OCI-LY3 (cell line): Measurements from ENCODE around the gene CACFD1.

ENCODE experiments used
- H2AFZ ChIP-seq: fragments of 200-600, 300-600 bp; shearing (Covaris generic); 2 replicates; pipeline ENCODE4 v1.6.0; 2014; ENCODE audit warnings: antibody characterized with exemption, low read depth, low read length
- H3K27ac ChIP-seq: fragments of 200-600, 300-600 bp; sonication (generic); 2 replicates; pipeline ENCODE4 v1.5.1; 2014; ENCODE audit warnings: mild to moderate bottlenecking, low read length, moderate library complexity, mixed read lengths
- H3K27me3 ChIP-seq: fragments of 200-600, 300-600 bp; sonication (generic); 2 replicates; pipeline ENCODE4 v1.6.1; 2014; ENCODE audit warnings: low read depth, low read length, mixed read lengths
- H3K36me3 ChIP-seq: fragments of 200-600, 300-600 bp; sonication (generic); replicated peaks from 2 replicates; pipeline ENCODE3; 2014; ENCODE audit warnings: low read depth, low read length, mixed read lengths
- H3K4me1 ChIP-seq: fragments of 300-600, 200-600 bp; sonication (generic); 2 replicates; pipeline ENCODE4 v1.6.1; 2014; ENCODE audit warnings: low read length, mixed read lengths
- H3K4me2 ChIP-seq: fragments of 200-600, 300-600 bp; sonication (generic); 2 replicates; pipeline ENCODE4 v1.6.1; 2014; ENCODE audit warnings: low read length, mixed read lengths
- H3K4me3 ChIP-seq: fragments of 300-600, 200-600 bp; sonication (generic); 2 replicates; pipeline ENCODE4 v1.5.1; 2014; ENCODE audit warnings: antibody characterized with exemption, mild to moderate bottlenecking, low read length, moderate library complexity
- H3K79me2 ChIP-seq: fragments of 300-600, 200-600 bp; shearing (Covaris generic); 2 replicates; pipeline ENCODE4 v1.6.1; 2014; ENCODE audit warnings: mild to moderate bottlenecking, low read length, mixed read lengths
- H3K9ac ChIP-seq: fragments of 300-600, 200-600 bp; shearing (Covaris generic); 2 replicates; pipeline ENCODE4 v1.6.0; 2014; ENCODE audit warnings: mild to moderate bottlenecking, low read length, moderate library complexity
- H3K9me3 ChIP-seq: fragments of 200-600, 300-600 bp; shearing (Covaris generic); 2 replicates; pipeline ENCODE4 v1.6.1; 2014; ENCODE audit warnings: low read length, mixed read lengths; ENCODE audit not compliant: insufficient read depth
- H4K20me1 ChIP-seq: fragments of 200-600, 300-600 bp; sonication (generic); 2 replicates; pipeline ENCODE4 v1.6.1; 2016; ENCODE audit warnings: low read length, mixed read lengths; ENCODE audit not compliant: insufficient read depth
- EZH2phosphoT487 ChIP-seq: fragments of 200-600 bp; shearing (Covaris generic); IDR thresholded peaks from 2 replicates; pipeline ENCODE4 v1.6.1; 2018; ENCODE audit warnings: antibody characterized with exemption, mixed run types, low read depth
- TF ChIP-seq, protein P1 (sequence below): fragments of 200-600, 300-600 bp; sonication (generic); IDR thresholded peaks from 2 replicates; pipeline ENCODE4 v1.5.1; 2014; ENCODE audit warnings: antibody characterized with exemption, low read length, low read depth

CACFD1 gene

DNA sequence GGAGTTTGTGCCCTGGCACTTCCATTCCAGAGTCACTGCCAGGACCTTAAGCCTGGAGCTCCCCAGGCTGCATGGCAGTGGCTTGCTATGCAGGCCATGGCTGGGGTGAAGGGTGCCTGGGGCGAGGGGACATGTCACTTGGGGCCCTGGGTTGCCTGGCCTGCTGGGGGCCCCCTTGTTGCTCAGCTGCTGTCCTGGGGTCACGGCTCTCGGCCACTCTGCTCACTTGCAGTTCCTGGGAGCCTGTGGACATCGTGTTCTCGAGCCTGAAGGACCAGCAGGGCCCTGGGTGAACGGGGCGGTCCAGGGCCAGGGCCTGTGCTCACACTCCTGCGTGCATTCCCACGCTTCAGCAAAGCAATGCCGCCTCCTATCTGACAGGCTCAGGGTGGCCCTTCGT, 33.6 kb downstream of the CACFD1 start:
- no peaks in the 10 kb centered on the region for H3K79me2 ChIP-seq
- no peaks in the 10 kb centered on the region for H4K20me1 ChIP-seq
- H3K27ac ChIP-seq: no peak overlapping the region
- H3K9ac ChIP-seq: no peak overlapping the region
- TF ChIP-seq, protein P1, sequence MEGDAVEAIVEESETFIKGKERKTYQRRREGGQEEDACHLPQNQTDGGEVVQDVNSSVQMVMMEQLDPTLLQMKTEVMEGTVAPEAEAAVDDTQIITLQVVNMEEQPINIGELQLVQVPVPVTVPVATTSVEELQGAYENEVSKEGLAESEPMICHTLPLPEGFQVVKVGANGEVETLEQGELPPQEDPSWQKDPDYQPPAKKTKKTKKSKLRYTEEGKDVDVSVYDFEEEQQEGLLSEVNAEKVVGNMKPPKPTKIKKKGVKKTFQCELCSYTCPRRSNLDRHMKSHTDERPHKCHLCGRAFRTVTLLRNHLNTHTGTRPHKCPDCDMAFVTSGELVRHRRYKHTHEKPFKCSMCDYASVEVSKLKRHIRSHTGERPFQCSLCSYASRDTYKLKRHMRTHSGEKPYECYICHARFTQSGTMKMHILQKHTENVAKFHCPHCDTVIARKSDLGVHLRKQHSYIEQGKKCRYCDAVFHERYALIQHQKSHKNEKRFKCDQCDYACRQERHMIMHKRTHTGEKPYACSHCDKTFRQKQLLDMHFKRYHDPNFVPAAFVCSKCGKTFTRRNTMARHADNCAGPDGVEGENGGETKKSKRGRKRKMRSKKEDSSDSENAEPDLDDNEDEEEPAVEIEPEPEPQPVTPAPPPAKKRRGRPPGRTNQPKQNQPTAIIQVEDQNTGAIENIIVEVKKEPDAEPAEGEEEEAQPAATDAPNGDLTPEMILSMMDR: no peak
- TF ChIP-seq EZH2phosphoT487: no peak
- no peak overlapping the region for H3K4me3 ChIP-seq
- H3K9me3 ChIP-seq: no peaks in the 10 kb centered on the region
- H3K36me3 ChIP-seq: no peaks in the 10 kb centered on the region
- peaks cover 13% of the 10 kb centered on the region for H3K27me3 ChIP-seq
- no peak overlapping the region for H3K4me2 ChIP-seq
- H3K4me1 ChIP-seq: no peaks in the 10 kb centered on the region
- H2AFZ ChIP-seq: no peak overlapping the region

DNA sequence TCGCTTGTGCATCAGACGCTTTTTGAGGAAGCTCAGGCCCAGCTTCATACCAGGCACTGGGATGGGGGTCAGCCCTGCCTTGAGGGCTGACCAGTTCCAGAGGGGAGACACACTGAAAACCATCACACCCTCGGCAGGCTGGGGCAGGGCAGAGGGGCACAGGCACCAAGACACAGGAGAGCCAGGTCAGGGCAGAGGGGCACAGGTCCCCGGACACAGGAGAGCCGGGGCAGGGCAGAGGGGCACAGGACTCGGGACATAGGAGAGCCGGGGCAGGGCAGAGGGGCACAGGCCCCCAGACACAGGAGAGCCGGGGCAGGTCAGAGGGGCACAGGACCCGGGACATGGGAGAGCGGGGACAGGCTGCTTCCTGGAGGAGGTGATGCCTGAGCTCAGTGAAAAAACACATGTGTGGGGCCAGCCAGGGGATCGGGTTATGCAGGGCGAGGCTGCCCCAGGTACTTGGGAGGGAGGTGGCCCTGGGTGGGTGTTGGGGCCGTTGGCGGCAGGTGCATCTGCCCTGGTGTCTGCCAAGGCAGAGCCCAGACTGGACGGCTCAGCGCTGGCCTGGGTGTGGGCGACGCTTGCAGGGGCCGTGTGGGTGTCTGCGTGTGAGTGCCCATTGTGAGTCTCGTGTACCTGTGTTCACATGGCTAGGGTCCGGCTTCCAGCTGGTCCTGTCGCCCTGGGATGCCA, 34.2 kb downstream of the CACFD1 start:
- Histone ChIP-seq H3K9ac (no peak overlapping the region), H4K20me1 (no peaks in the 10 kb centered on the region), H3K79me2 (no peaks in the 10 kb centered on the region), H3K4me3 (no peak overlapping the region), H3K27ac (no peak overlapping the region), H3K9me3 (no peaks in the 10 kb centered on the region), H3K36me3 (no peaks in the 10 kb centered on the region), H3K27me3 (peaks cover 13% of the 10 kb centered on the region), H2AFZ (no peak overlapping the region), H3K4me2 (no peak overlapping the region), H3K4me1 (no peaks in the 10 kb centered on the region)
- TF ChIP-seq, protein P1: no peak
- TF ChIP-seq EZH2phosphoT487: no peak

DNA sequence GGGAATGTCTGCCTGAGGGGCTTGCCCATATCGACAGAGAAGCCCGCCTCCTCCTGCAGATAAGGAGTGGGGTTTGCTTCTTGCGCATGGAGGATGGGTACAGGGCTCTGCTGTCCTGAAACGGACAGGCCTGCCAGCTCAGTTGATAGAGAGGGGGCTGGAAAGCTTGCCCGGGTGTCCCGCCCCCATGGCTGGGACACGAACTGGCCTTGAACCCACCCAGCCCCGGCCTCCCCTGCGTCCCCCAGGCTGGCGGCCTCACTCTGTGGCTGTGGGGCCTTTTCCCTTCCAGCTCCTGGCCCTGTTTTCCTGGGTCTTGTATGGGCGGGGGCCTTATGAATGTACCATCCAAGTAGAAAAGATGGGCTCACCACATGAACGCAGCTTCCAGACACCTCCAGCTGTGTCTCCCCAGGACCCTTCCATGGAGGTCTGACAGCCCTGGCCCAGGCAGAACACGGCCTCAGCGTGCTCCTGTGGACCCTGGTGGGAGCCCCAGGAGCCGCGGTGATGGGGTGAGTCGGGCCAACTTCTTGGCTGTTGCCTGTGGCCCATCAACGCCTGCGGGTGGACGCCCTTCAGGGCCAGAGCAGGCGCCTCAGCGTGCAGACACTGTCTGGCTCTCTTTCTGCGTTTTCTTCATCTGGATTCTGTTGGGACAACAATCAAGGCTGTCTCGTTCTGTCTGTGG, 35.0 kb downstream of the CACFD1 start:
- Histone ChIP-seq H3K27ac (no peak overlapping the region), H3K27me3 (peaks cover 8% of the 10 kb centered on the region)

More for the DNA sequence above, 35.0 kb downstream of the CACFD1 start:
- Histone ChIP-seq H3K9me3 (no peaks in the 10 kb centered on the region), H2AFZ (no peak overlapping the region), H4K20me1 (no peaks in the 10 kb centered on the region), H3K36me3 (no peaks in the 10 kb centered on the region), H3K9ac (no peak overlapping the region), H3K79me2 (no peaks in the 10 kb centered on the region), H3K4me1 (no peaks in the 10 kb centered on the region), H3K4me3 (no peak overlapping the region), H3K4me2 (no peak overlapping the region)
- TF ChIP-seq, protein P1: no peak
- TF ChIP-seq EZH2phosphoT487: no peak
